Activated CD4-positive, CD25-positive, alpha-beta regulatory T cell treated with anti-CD3 and anti-CD28 coated beads, Interleukin-2, amount 50 U/mL, for 16 hours (primary cell): ENCODE measurements around the gene SARDH.

Experiments
- DNase-seq: peaks from one replicate; pipeline ENCODE4 v3.0.0-alpha.2; 2020; ENCODE audit warnings: low read depth, low spot score

The SARDH gene, protein sequence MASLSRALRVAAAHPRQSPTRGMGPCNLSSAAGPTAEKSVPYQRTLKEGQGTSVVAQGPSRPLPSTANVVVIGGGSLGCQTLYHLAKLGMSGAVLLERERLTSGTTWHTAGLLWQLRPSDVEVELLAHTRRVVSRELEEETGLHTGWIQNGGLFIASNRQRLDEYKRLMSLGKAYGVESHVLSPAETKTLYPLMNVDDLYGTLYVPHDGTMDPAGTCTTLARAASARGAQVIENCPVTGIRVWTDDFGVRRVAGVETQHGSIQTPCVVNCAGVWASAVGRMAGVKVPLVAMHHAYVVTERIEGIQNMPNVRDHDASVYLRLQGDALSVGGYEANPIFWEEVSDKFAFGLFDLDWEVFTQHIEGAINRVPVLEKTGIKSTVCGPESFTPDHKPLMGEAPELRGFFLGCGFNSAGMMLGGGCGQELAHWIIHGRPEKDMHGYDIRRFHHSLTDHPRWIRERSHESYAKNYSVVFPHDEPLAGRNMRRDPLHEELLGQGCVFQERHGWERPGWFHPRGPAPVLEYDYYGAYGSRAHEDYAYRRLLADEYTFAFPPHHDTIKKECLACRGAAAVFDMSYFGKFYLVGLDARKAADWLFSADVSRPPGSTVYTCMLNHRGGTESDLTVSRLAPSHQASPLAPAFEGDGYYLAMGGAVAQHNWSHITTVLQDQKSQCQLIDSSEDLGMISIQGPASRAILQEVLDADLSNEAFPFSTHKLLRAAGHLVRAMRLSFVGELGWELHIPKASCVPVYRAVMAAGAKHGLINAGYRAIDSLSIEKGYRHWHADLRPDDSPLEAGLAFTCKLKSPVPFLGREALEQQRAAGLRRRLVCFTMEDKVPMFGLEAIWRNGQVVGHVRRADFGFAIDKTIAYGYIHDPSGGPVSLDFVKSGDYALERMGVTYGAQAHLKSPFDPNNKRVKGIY

DNA sequence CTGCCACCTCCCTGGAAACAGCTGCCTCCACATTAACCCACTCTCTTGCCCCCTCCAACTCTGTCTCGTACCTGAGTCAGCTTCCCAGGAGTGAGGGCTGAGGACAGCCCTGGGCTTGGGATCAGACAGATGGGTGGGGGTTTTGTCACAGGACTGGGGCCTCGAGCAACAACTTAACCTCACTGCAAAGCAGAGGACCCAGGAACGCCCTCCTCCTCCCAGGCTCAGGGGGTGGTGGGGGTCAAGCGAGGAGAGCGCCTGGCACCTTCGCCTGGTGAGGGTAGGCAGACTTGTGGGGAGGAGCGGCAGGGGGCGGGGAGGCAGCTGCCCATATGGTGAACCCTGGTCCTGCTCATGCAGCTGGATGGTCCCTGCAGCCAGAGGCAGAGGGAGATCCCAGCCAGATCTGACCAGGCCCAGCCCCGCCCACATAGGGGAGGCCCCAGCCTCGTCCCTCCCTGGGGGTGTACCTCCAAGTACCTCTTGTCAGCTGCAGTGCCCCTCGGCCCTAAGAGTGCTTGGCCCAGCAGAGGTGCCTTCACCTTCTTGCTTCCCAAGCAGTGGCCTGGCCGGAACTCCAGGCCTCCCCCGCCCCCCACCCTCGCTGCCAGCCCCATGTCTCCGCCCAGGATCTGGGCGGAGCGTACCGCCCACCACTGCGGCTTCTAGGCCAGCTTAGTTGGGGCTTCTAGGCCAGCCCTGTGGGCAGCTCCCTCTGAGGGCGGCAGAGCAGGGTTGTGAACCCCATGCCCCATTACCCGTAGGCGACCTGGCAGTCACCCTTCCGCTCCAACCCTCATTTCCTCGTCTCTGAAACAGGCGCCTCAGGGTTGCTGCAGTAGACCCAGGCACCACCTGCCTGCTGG lies at the start of gene SARDH:
TSS of gene SARDH (minus strand) at position 579 of the 866 bp plus-strand sequence. CDS start 4,179 bp downstream, outside the sequence.
- DNase-seq = no peak

DNA sequence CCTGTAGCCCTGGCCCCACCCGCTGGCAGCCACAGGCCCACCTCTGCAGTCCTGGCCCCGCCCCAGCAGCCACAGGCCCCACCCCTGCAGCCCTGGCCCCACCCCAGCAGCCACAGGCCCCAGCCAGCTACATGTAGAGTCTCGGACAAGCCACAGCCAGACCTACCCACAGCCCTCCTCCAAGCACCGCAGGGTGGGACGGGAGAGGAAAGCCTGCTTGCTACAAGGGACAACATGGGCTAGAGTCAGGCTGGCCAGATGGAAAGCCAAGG lies 49.5 kb upstream of the SARDH start:
- no peak for DNase-seq

DNA sequence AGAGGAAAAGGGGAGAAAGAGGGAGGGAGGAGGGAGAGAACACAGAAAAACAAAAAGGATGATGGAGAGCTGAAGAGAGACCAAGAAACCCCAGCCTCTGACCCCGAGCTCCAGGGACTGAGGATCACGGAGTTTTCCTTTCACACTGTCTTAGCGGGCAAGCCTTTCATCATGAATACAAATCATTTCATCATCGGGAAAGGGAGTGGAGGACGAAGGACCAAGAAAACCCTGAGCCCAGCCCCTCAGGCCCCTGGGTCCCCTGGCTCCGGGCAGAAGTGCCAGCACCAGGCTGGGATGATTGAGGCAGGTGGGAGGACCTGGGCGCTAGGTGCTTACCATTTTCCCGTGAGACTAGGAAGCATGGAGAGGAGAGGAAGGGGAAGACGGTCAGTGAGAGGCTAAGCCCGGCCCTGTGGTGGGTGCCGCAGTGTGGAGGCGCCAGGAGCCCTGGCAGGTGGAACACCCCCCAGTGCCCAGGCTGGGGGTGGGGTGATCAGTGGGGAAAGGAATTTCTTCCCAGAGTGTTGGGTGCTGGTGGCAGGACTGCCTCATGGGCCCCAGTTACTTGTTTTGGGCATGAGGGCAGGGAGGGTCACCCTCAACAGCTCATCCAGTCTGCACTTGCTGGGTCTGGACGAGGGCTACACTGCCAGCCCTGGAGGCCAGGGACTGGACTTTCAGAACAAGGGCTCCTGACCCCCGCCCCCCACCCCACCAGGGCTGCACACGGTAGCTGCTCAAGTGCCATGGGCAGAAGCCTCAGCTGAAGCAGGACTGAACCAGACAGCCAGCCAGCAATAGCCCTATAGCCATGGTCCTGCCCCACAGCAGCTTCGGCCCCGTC lies 49.0 kb upstream of the SARDH start:
- no peak for DNase-seq

DNA sequence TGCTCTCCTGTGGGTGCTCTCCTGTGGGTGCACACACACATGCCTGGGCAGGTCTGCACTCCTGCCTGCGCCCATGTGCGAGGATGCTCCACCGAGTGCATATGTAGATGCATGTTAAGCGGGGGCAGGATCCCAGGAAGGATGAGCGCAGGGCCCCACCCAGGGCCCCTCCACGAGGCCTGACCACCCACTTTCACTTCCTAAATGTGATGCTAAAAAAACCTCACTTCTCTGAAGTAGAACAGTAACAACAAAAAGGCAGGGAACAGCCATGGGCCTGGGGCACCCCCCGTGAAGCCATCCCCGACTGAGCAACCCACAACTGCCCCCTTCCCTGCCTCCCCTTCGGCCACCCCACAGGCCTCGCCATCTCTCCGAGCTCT lies 48.2 kb upstream of the SARDH start:
- no peak for DNase-seq

DNA sequence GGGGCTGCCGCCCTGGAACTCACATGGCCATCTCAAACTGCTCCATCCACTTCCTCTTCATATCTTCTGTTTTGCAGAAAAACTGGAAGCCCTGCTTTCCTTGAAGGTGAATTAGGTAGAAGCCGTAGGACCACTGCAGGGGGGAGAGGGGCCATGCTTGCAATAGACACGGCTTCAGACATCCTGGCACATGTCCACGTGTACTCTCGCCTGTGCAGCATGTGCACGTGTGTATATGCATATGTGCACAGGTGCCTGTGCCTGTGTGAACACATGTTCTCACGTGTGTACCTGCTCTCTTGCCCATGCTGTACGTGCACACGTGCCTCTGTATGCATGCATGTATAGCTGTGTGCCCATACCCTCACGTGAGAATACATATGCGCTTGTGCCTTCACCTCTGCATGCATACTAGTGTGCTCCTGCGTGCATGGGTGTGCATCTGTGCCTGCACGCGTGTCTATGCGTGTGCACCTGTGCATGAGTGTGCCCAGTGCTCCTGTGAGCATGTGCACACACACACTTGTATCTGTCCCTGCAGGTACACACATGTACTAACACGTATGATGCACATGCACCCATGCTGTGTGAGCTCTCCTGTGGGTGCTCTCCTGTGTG lies 47.7 kb upstream of the SARDH start:
- no peak for DNase-seq

DNA sequence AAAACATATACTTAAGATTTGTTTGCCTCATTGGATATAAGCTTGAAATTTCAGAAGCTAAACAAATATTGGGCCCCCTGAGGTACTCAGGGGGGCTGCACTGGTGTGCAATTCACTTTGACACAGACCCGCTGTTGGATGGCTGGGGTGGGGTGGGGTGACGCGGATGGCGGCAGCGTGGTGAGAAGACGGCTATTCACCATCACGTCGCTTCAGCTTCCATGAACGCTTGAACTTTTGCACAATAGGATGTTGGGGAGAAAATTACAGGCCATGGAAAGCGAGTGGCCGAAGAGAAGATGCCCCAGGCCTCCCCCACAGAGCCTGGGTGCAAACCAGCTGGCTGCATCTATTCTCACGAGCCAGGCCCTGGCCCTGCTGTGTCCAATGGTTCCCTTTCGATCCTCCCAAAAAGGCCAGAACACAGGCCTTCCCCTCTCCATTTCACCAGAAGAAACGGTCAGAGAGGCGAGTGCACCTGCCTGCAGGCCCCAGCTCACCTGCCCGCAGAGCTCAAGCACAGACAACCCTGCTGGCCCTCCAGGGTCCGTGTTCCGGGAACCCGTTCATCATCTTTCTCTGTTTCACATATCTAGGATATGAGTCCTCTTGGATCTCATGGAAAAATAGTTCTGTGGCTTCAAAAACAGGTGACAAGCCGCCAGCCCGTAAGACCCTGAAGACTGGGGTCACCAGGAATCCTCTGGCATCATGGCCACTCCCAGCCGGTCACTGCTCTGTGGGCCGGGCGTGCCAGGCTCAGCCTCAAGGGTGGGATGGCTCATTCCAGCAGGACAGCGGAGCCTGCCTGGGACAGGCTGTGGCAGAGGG lies 46.8 kb upstream of the SARDH start:
- DNase-seq = no peak

DNA sequence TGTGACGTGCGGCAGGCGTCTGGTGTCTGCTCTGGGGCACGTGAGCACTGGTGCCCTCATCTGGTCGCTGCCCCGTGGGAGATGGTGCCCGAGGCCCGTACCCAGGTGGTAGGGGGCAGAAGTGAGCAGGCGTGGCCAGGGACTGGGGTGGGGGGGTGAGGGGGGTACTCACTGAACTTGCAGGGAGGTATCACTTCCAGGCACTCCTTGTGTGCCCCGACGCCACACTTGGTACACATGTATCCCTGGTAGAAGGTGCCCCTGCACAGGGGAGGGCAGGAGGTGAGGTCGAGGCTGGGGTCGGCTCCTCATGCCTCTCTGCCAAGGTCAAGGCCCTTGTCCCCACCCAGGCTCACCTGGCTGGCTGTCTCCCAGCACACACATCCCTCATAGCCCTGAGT lies 45.2 kb upstream of the SARDH start:
- DNase-seq = no peak

DNA sequence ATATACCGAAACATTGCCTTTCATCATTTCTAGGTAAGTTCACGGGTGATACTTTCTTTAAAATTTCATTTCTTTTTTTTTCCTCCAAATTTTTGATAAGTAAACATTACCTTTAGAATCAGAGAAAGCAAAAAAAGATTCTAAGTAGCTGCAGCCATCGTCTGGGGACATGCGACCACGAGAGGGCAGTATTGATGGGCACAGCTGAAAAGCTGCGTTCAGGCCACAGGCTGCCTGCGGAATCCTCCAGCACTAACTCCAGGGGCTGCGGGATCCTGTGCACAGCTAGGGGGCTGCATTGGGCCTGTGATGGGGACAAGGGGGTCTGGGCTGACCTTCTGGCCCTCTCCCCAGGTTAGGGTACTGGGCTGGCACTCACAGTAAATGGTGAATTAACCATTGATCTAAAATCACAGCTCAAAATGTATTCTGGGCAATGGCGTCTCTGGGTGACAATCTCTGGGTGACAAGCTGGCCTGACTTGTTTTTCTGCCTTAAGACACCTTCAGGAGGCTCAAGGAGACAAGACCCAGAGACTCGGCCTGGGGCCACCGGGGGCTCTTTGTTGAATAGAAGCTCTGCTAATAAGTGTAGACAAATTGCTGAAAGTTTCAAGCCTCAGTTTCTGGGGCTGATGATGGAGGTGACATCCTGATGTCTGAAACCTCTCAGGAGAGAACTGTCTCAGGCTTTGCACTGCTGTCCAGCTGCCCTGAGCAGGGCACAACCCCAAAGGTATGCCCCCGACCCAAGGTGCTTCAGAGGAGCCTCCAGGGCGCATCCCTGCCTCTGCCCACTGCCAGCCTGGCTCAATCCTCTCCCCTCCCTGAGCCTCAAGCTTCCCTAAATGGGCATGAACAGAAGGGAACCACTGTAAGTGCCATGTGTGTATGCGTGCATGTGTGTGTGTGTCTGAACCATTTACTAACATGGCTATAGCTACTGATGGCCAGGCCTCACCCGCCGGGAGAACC lies 44.3 kb upstream of the SARDH start:
- DNase-seq = peak; percentile 23

DNA sequence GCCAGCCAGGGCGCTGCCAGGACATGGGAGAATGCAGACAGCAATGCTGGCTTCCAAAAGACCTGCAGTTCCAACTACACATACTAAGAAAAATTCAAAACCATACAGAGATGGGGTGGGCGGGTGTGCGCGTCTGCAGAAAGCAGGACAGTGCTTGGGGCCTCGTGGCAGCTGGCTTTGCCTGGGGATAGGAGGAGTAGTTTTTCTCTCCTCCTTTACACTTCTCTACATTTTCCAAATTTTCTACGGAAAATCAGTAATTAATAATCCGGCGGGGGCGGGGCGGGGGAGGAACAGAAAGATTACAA lies 43.6 kb upstream of the SARDH start:
- DNase-seq = no peak

DNA sequence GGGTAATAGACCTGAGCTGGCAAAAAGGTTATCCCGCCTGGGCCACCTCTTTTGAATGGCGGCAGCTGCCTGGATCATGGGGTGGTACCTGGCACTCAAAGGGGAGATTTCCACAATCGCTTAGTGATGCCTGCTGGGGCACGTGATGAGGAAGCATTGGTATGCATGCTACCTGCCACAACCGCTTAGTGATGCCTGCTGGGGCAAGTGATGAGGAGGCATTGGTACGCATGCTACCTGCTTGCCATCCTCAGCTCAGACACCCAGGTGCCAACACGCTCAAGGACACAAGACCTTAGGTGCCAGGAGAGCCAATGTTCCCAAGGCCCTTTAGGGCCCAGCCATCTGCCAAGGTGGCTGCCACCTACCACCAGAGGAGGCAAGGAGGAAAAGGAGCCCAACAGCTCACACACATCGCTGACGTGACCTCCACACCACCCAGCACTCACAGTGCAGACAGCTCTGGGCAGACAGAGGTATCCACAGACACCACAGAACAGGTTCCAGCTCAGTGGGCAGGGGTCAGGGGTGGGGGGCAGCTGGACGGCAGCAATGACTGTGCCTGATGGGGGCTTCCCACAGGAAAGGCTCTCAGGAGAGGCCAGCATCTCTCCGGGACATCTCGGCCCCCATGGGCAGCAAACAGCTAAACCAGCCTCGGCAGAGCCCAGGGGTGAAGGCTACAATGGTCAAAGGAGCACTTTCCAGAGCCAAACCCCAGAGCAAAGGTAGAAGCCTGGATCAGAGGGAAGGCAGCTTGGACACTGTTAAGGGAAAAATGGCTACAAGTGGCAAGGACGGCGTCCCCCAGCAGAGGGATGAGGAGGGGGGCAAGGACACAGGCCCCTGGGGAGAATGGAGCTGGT lies 43.0 kb upstream of the SARDH start:
- DNase-seq = no peak

DNA sequence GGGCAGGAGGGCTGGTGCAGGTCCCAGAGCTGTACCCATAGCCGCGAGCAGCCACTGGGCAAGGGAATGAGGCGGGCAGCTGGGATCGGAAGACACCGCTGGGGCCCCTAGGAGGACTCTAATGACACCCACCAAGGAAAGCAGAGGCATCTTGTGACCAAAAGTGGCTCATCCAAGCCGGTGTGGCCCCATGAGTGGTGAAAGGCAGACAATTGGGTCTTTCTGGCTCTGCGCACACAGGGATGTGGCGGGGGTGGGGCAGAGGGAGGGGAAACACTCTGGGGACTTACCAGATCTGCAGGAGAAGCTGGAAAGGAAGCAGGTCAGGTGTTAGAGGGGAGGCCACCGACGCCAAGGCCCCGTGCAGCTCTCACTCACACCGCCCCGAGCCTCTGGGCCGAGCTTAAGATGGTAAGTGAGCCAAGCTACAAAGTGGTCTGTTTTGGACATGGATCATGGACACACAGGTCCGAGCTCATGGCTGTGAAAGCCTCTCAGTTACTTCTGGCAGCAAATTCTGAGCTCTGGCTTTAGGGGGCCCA lies 42.3 kb upstream of the SARDH start:
- DNase-seq = no peak

DNA sequence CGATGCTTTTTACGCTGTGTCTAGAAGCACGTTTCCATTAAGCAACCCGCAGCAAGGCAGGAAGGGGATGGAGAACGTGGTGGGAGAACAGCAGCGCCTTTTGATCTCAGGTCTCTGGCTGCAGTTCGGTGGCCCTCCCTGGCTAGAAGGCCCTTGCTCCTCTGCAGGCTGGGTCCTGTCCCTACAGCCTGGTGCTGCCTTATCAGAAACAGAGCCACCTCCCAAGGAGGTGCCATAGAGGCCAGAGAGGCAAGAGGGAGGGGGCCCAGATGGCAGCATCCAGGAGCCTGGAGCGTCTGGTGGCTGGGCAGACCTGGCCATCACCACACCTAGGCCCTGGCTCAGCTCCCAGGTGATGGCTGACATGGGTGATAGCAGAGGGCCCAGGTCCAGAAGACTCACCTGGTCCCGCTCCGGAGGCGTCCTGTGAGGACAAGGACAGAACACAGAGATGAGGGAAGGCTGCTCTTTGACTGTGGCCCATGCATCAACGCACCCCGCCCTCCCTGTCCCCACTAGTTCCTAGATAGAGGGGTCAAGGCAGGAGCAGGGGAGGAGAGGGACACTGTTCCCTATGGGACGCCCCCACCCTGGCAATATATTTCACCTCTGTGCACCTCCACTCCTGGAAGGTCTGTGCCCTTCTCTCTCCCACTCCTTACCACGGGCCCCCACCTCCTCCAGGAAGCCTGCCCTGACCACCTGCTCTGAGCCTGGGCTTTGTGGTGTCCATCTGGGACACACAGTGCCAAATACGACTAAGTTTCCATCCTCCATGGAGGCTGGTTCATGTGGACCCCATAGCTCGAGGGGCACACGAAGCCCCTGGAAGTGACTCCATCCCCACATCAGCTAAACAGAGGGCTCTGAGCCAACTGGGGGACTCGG lies 41.6 kb upstream of the SARDH start:
- DNase-seq = no peak

DNA sequence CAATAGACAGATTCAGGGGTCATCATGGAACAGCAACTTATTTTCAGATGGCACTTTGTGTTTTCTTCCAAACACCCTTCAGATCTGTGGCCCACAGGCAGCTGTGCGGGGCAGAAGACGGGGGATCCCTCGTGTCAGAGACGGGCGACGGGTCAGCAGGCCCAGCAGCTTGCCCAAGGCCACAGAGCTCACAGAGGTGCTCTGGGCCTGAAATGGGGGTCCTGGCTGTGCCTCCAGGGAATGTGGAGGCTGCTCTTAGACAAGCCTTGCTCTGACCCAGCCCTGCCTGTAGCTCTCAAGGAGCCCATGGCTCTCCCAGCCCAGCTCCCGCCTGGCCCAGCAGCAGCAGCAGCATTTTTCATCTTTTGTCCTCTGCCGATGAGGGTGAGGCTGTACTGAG lies 40.9 kb upstream of the SARDH start:
- DNase-seq = no peak

DNA sequence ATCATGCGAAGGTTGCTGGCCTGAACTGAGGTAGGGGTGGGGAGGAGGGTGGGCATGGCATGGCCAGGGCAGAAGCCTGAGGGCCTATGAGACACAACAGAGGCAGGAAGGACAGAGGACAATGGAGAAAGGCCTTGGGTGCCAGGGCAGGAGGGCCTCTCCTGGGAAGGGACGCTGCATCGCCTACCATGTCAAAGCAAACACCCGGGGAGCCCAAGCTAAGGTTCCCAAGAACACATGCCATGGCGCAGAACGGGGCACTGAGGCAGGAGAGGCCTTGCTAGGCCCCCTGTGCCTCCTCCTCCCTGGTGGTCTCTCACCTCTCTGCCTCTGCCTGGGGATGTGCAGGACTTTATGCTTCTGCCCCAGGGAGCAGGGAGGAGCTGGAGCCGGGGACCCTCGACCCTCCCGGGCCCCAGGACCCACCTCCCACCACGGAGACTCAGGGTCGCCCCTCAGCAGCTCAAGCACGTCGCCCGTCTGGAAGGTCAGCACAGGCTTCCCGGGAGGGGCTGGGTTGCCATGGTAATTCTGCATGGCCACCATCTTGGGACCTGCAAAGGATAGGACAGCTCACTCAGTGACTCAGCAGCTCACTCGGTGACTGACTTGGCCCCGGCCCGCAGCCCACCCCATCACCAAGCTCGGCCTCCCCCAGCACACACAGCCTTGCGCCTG lies 40.3 kb upstream of the SARDH start:
- DNase-seq = no peak

DNA sequence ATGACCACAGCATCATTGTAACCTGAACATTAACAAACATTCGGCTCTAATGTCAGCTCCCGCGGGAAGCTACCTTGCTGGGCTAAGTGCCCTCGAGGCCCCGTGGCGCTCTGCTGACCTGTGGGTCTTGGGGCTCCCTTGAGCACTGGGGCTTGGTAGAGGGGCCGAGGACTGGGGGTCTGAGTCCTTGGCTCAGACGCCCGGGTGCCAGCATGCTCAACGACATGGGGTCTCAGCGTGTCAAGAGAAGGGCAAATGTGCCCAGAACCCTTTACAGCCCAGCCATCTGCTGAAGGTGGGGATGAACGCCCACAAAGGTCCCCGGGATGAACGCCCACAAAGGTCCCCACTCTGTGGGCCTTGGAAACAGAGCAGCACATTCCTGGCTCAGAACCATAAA lies 39.7 kb upstream of the SARDH start:
- no peak for DNase-seq
